ENCODE results near the gene DCP2. TPM values are rescaled to one million over a fixed set of nuclear protein-coding genes. Genes with fewer than 3 reads are reported as not detected.

Gene DCP2
- total RNA-seq, 1 experiment from 2014 or later = 186 TPM

GRCh38 chr5:112929336-112930081 lies 47.1 kb upstream of the DCP2 start (continued):
- TF ChIP-seq ZNF532 (CRISPR knock-in tag; IDR thresholded peaks at IDR 0.05; ENCODE audit: borderline replicate concordance) = no peak
- TF ChIP-seq ZNF138 (CRISPR knock-in tag; conservative IDR thresholded peaks at IDR 0.05) = no peak

- TF ChIP-seq ESRRA (CRISPR knock-in tag; IDR thresholded peaks at IDR 0.05; ENCODE audit: borderline replicate concordance) (no peak), CTCF (IDR thresholded peaks at IDR 0.05) (no peak), GTF2I (CRISPR knock-in tag; conservative IDR thresholded peaks at IDR 0.05) (no peak), FOXP4 (CRISPR knock-in tag; IDR thresholded peaks at IDR 0.05) (no peak), ZSCAN18 (CRISPR knock-in tag; IDR thresholded peaks at IDR 0.05) (no peak), NFATC4 (CRISPR knock-in tag; IDR thresholded peaks at IDR 0.05) (no peak), NR3C1 (CRISPR knock-in tag; conservative IDR thresholded peaks at IDR 0.05; ENCODE audit: low read depth) (no peak)
- no peak overlapping the region for H3K27ac Mint-ChIP-seq
- POLR2A ChIA-PET = no interaction called here
- ATAC-seq (no peak), DNase-seq (ENCODE audit: low spot score) (no peak)
- H3K9me3 Mint-ChIP-seq = no peaks in the 10 kb centered on the region
- no peak overlapping the region for H3K4me3 Mint-ChIP-seq
- CTCF ChIA-PET = no interaction called here
- 0 out of 2 replicates have a peak, but pooled peaks cover 8% of the 10 kb centered on the region for H3K36me3 Mint-ChIP-seq
- peaks cover 2% of the 10 kb centered on the region; the same call in 1 of the 2 replicates for H3K4me1 Mint-ChIP-seq
- H3K27me3 Mint-ChIP-seq (ENCODE audit: low read depth) = no peaks in the 10 kb centered on the region
These were observed 46.6 kb upstream of the DCP2 start for GRCh38 chr5:112930082-112930344.

GRCh38 chr5:112931473-112931872 lies 45.1 kb upstream of the DCP2 start:
- 0 out of 2 replicates have a peak, but pooled peaks cover 8% of the 10 kb centered on the region for H3K36me3 Mint-ChIP-seq
- DNase-seq (ENCODE audit: low spot score) (no peak), ATAC-seq (no peak)
- no peak overlapping the region for H3K27ac Mint-ChIP-seq
- CTCF ChIA-PET = no interaction called here
- POLR2A ChIA-PET = no interaction called here
- H3K4me3 Mint-ChIP-seq = no peak overlapping the region
- no peak for TF ChIP-seq STAT6 (CRISPR knock-in tag; conservative IDR thresholded peaks at IDR 0.05; ENCODE audit: low read depth)
- TF ChIP-seq AFF4 (CRISPR knock-in tag; IDR thresholded peaks at IDR 0.05; ENCODE audit: borderline replicate concordance) = no peak
- H3K4me1 Mint-ChIP-seq = peaks cover 2% of the 10 kb centered on the region; the same call in 1 of the 2 replicates
- no peaks in the 10 kb centered on the region for H3K9me3 Mint-ChIP-seq
- H3K27me3 Mint-ChIP-seq (ENCODE audit: low read depth) = no peaks in the 10 kb centered on the region

All from WTC11 (cell line).